Keratinocyte (primary cell): Measurements from ENCODE around the gene UBR2. TPM values are rescaled to one million over a fixed set of nuclear protein-coding genes. Genes with fewer than 3 reads are reported as not detected.

ENCODE experiments used
- DNase-seq: peaks from one replicate; pipeline ENCODE4 v3.0.0-alpha.2; 2011; ENCODE audit warnings: low read depth, missing footprints, low spot score
- FAIRE-seq: peaks from 2 replicates; lab custom pipeline; 2011; peaks lifted over from hg19 to GRCh38; lab: Jason Lieb, UNC
- H2AFZ ChIP-seq: 2 replicates; pipeline ENCODE4 v1.6.0; 2012; ENCODE audit warnings: low read length, control low read depth, inconsistent platforms; ENCODE audit not compliant: control insufficient read depth
- H3K27ac ChIP-seq: 2 replicates; pipeline ENCODE4 v1.5.1; 2011; ENCODE audit warnings: low read length; ENCODE audit not compliant: control insufficient read depth, insufficient read depth
- H3K27me3 ChIP-seq: 3 replicates; pipeline ENCODE4 v1.6.0; 2011; ENCODE audit warnings: low read length; ENCODE audit not compliant: control insufficient read depth, insufficient read depth; ENCODE audit errors: extremely low read depth
- H3K36me3 ChIP-seq, 2 experiments: 2 replicates in 1 of 2; 3 replicates in 1 of 2; pipeline ENCODE4 v1.5.1; 2011; ENCODE audit warnings: low read length in 2 of 2, mild to moderate bottlenecking in 1 of 2; ENCODE audit not compliant: control insufficient read depth in 2 of 2, insufficient read depth in 2 of 2; ENCODE audit errors: extremely low read depth in 1 of 2
- H3K4me1 ChIP-seq: 3 replicates; pipeline ENCODE4 v1.5.1; 2011; ENCODE audit warnings: low read length; ENCODE audit not compliant: control insufficient read depth, insufficient read depth; ENCODE audit errors: extremely low read depth
- H3K4me2 ChIP-seq: 3 replicates; pipeline ENCODE4 v1.6.0; 2011; ENCODE audit warnings: low read depth, low read length; ENCODE audit not compliant: control insufficient read depth, insufficient read depth; ENCODE audit errors: extremely low read depth
- H3K4me3 ChIP-seq, 3 experiments: fragments of 200-600 bp in 1 of 3; sonication (generic) in 1 of 3; 2 replicates in 2 of 3; 3 replicates in 1 of 3; pipeline ENCODE4 v1.5.1; 2011 to 2016; ENCODE audit warnings: low read length in 3 of 3, mild to moderate bottlenecking in 3 of 3, control low read depth in 2 of 3, inconsistent platforms in 1 of 3, low read depth in 1 of 3, mixed read lengths in 1 of 3, mixed run types in 1 of 3, moderate library complexity in 1 of 3; ENCODE audit not compliant: control insufficient read depth in 2 of 3, insufficient read depth in 2 of 3; ENCODE audit errors: extremely low read depth in 1 of 3
- H3K79me2 ChIP-seq: 2 replicates; pipeline ENCODE4 v1.6.0; 2012; ENCODE audit warnings: low read length; ENCODE audit not compliant: control insufficient read depth, insufficient read depth
- H3K9ac ChIP-seq: 3 replicates; pipeline ENCODE4 v1.6.0; 2011; ENCODE audit warnings: low read length; ENCODE audit not compliant: control insufficient read depth, insufficient read depth; ENCODE audit errors: extremely low read depth
- H3K9me1 ChIP-seq: 3 replicates; pipeline ENCODE4 v1.6.0; 2011; ENCODE audit warnings: low read length; ENCODE audit not compliant: control insufficient read depth, insufficient read depth; ENCODE audit errors: extremely low read depth
- H3K9me3 ChIP-seq: 2 replicates; pipeline ENCODE4 v1.5.1; 2012; ENCODE audit warnings: low read depth, low read length; ENCODE audit not compliant: control insufficient read depth
- H4K20me1 ChIP-seq: 3 replicates; pipeline ENCODE4 v1.6.0; 2011; ENCODE audit warnings: low read length; ENCODE audit not compliant: control insufficient read depth, insufficient read depth; ENCODE audit errors: extremely low read depth
- EZH2 ChIP-seq: IDR thresholded peaks from one replicate; pipeline ENCODE4 v1.6.1; 2012; ENCODE audit warnings: inconsistent platforms, mild to moderate bottlenecking, low read length, moderate library complexity
- dilution Hi-C: fragments of 300-500 bp; cut with MboI; formaldehyde crosslinking; loops from one replicate; pipeline ENCODE4 v1.7.0; 2020; ENCODE audit warnings: low sequenced_read_pairs; ENCODE audit not compliant: extremely low pct_ligation_motif_present
- polyA plus RNA-seq, 5 experiments: library from polyadenylated mRNA; depleted of rRNA in 3 of 5; stranded (reverse) in 3 of 5; stranded (forward) in 1 of 5; unstranded in 1 of 5; fragments of >200 nt; gene quantifications; 1 replicate in 1 of 5; 2 replicates in 3 of 5; 3 replicates in 1 of 5; pipeline versions ENCODE4 v1.2.1 to v1.2.3, GENCODE V29; 2011 to 2012; ENCODE audit warnings: missing spikeins in 2 of 5, low read depth in 1 of 5, low replicate concordance in 1 of 5
- TF ChIP-seq, protein P1 (sequence below), 3 experiments: IDR thresholded peaks in 1 of 3; conservative IDR thresholded peaks in 1 of 3; optimal IDR thresholded peaks in 1 of 3; 2 replicates in 2 of 3; 3 replicates in 1 of 3; pipeline versions ENCODE3 to v1.5.1; 2011; ENCODE audit warnings: low read length in 3 of 3, mild to moderate bottlenecking in 3 of 3, moderate library complexity in 2 of 3, control low read depth in 1 of 3, inconsistent platforms in 1 of 3; ENCODE audit not compliant: insufficient read depth in 2 of 3; ENCODE audit errors: extremely low read depth in 1 of 3

The UBR2 gene
- polyA plus RNA-seq, 1 donor (not counting 4 experiments of a cell fraction or from before 2014, with no cell fraction given): 21.6 TPM

DNA sequence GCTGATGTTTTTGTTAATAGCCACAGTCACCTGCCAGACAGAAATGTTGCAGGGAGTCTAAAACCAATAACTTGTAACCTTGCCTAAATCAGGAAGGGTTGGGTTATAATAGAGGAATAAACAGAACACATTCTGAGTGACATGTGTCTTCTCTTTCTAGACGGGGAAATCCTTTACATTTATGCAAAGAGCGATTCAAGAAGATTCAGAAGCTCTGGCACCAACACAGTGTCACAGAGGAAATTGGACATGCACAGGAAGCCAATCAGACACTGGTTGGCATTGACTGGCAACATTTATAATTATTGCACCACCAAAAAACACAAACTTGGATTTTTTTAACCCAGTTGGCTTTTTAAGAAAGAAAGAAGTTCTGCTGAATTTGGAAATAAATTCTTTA is 127.0 kb downstream of the UBR2 start:
- DNase-seq: no peak
- no peaks in the 10 kb centered on the region for H3K9me3 ChIP-seq
- H3K9ac ChIP-seq: no peak overlapping the region
- peaks cover 3% of the 10 kb centered on the region for H3K9me1 ChIP-seq
- no peaks in the 10 kb centered on the region for H4K20me1 ChIP-seq
- TF ChIP-seq, protein P1, sequence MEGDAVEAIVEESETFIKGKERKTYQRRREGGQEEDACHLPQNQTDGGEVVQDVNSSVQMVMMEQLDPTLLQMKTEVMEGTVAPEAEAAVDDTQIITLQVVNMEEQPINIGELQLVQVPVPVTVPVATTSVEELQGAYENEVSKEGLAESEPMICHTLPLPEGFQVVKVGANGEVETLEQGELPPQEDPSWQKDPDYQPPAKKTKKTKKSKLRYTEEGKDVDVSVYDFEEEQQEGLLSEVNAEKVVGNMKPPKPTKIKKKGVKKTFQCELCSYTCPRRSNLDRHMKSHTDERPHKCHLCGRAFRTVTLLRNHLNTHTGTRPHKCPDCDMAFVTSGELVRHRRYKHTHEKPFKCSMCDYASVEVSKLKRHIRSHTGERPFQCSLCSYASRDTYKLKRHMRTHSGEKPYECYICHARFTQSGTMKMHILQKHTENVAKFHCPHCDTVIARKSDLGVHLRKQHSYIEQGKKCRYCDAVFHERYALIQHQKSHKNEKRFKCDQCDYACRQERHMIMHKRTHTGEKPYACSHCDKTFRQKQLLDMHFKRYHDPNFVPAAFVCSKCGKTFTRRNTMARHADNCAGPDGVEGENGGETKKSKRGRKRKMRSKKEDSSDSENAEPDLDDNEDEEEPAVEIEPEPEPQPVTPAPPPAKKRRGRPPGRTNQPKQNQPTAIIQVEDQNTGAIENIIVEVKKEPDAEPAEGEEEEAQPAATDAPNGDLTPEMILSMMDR (optimal IDR thresholded peaks at IDR 0.05 in 1 of 3, IDR thresholded peaks at IDR 0.05 in 1 of 3, conservative IDR thresholded peaks at IDR 0.05 in 1 of 3; ENCODE audit: extremely low read depth in 1 of 3, insufficient read depth in 2 of 3, low read length in 3 of 3): no peak
- TF ChIP-seq EZH2: no peak
- FAIRE-seq: no peak
- no peaks in the 10 kb centered on the region for H3K27me3 ChIP-seq
- dilution Hi-C loops: no loop called here
- H3K4me1 ChIP-seq: peaks cover 39% of the 10 kb centered on the region
- H3K79me2 ChIP-seq: no peaks in the 10 kb centered on the region
- no peak overlapping the region for H3K4me3 ChIP-seq
- H2AFZ ChIP-seq: no peak overlapping the region
- H3K4me2 ChIP-seq: no peak overlapping the region
- H3K36me3 ChIP-seq: peaks cover 21 to 33% of the 10 kb centered on the region in 2 experiments
- H3K27ac ChIP-seq: no peak overlapping the region

DNA sequence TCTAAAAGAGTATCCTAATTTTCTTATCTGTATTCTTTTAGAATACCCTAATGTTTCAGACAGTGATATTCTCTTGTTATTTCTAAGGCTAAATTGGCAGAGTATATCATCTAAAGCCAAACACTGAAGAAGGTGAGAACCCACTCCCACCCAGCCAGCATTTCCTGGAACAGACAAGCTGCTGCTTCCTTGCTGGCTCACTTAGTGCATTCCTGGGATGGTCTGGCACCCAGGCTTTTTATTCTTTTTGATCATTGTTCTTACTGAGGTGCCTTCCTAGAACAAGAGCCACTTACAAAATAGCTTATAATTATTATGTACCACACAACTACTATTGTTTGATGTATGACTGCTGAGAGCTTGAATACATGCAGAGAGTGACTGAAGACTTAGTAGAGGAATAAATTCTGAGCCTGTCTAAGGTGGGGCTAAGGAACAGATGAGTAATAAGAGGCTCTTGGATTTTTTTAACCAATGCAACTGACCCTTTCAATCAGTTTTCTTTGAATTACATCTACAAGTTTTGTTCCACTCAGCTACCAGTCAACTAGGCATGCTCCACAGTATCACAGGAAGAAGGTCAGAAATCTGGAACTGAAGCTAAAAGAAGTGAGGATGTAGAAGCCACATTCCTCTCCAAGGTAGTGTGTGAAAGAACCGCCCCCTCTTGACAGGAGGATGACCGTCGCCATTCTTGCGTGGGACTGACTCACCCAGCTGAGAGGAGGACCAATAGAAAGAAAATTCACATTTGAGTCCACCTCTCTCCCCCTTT is 128.5 kb downstream of the UBR2 start:
- no peak for DNase-seq
- H3K9me3 ChIP-seq: no peaks in the 10 kb centered on the region

More for the DNA sequence above, 128.5 kb downstream of the UBR2 start:
- no peaks in the 10 kb centered on the region for H3K27me3 ChIP-seq
- no peaks in the 10 kb centered on the region for H4K20me1 ChIP-seq
- no peak overlapping the region for H3K9ac ChIP-seq
- peaks cover 3% of the 10 kb centered on the region for H3K9me1 ChIP-seq
- H3K36me3 ChIP-seq: peaks cover 21 to 33% of the 10 kb centered on the region in 2 experiments
- no peak overlapping the region for H2AFZ ChIP-seq
- dilution Hi-C loops: no loop called here
- no peaks in the 10 kb centered on the region for H3K79me2 ChIP-seq
- peak overlapping the region; percentile 25 for H3K4me2 ChIP-seq
- peaks cover 39% of the 10 kb centered on the region for H3K4me1 ChIP-seq
- no peak for TF ChIP-seq EZH2
- TF ChIP-seq, protein P1 (optimal IDR thresholded peaks at IDR 0.05 in 1 of 3, IDR thresholded peaks at IDR 0.05 in 1 of 3, conservative IDR thresholded peaks at IDR 0.05 in 1 of 3; ENCODE audit: extremely low read depth in 1 of 3, insufficient read depth in 2 of 3, low read length in 3 of 3): no peak
- H3K4me3 ChIP-seq: no peak overlapping the region
- H3K27ac ChIP-seq: peak overlapping the region; percentile 63
- peak; percentile 56 for FAIRE-seq
